HUES64 (cell line): ENCODE data around the gene OSGEP.

ENCODE experiments used
- H3K27ac ChIP-seq: 2 replicates; pipeline ENCODE4 v1.7.0; 2013; ENCODE audit warnings: low read depth, low read length, inconsistent platforms
- H3K27me3 ChIP-seq: 2 replicates; pipeline ENCODE4 v1.6.1; 2013; ENCODE audit warnings: mild to moderate bottlenecking, low read length; ENCODE audit not compliant: insufficient read depth
- H3K36me3 ChIP-seq: 2 replicates; pipeline ENCODE4 v1.6.1; 2013; ENCODE audit warnings: mild to moderate bottlenecking, low read length; ENCODE audit not compliant: insufficient read depth
- H3K4me1 ChIP-seq: 2 replicates; pipeline ENCODE4 v1.6.1; 2013; ENCODE audit warnings: mild to moderate bottlenecking, low read length, moderate library complexity; ENCODE audit not compliant: insufficient read depth
- H3K4me3 ChIP-seq: 2 replicates; pipeline ENCODE4 v1.5.1; 2013; ENCODE audit warnings: mild to moderate bottlenecking, low read length, moderate library complexity
- H3K9ac ChIP-seq: 2 replicates; pipeline ENCODE4 v1.6.1; 2013; ENCODE audit warnings: mild to moderate bottlenecking, low read depth, low read length
- H3K9me3 ChIP-seq: 2 replicates; pipeline ENCODE4 v1.6.1; 2013; ENCODE audit warnings: low read depth, low read length; ENCODE audit not compliant: insufficient read depth
- WGBS: fragments of 150-250, 120-280 bp; methylation state at CpG from one replicate; pipeline ENCODE4 v1.1.7; 2013; ENCODE audit warnings: missing lambda C conversion rate; 5-methylcytosine and 5-hydroxymethylcytosine counted together

Gene OSGEP

DNA sequence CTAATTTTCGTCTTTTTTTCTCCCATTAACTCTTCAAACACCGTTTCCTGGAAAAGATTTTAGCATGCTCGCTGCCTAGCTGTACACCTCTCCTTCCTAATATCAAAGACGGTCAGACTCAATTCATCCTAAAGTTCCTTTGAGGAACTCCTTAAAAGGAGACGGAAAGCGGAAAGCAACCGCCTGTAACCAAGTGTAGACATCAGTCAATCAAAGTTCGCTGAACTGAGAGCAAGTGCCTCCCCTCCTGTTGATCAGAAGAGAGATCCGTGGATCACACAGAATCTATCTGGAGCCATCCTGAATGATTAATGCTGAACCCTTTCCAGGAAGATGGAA lies 40.9 kb downstream of the OSGEP start:
- Histone ChIP-seq H3K27me3 (no peaks in the 10 kb centered on the region), H3K4me1 (peaks cover 13% of the 10 kb centered on the region), H3K27ac (no peak overlapping the region), H3K9ac (peak overlapping the region; percentile 84), H3K4me3 (peak overlapping the region; percentile 82), H3K36me3 (no peaks in the 10 kb centered on the region), H3K9me3 (no peaks in the 10 kb centered on the region)
- 4% methylated on average over 9 of the region's 9 CpGs for WGBS

DNA sequence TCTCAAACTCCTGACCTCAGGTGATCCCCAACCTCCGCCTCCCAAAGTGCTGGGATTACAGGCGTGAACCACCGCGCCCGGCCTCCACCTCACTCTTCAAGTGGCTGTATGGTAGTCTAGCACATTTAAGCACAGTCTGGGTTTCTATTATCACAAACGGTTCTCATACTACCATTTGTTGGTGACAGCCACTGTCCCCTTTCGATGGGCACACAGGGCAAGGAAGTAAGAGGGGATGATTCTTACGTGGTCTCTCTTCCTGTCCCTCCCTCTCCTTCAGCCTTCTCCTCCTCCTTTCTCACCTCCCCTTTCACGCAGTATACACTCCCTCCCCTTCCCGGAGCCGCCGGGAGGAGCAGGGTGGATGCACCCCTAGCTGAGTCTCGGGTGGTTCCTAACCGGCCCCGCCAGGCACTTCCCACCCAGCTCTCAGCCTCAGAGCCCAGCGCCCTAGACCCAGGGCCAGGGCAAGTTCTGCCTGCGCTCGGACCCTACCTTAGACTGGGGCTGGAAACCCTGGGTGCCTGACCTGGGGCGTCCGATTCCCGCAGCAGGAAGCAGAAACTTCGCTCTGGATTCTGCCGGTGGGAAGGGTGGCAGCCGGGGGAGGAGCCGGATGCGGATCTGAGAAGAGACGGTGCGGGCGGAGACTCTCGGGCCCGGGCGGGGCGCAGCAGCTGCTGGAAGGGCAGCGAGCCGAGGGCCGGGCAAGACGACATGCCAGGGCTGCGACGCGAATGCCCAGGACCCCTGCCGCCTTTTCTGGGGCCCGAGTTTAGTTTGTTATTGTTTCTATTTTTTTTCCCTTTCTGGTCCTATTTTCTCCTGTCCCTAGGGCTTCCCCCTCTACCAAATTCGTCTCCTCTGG lies 41.5 kb downstream of the OSGEP start, which contains the start of gene TEP1:
TEP1 (minus strand) TSS at position 626 of the 868 bp plus-strand sequence. CDS start 5,062 bp downstream, outside the sequence.
- Histone ChIP-seq H3K9me3 (no peaks in the 10 kb centered on the region), H3K4me3 (peak within 1 kb of the TSS; percentile 82), H3K27ac (peak within 1 kb of the TSS; percentile 87), H3K36me3 (peaks cover 4% of the 10 kb centered on the region), H3K4me1 (peaks cover 13% of the 10 kb centered on the region), H3K9ac (peak within 1 kb of the TSS; percentile 84), H3K27me3 (no peaks in the 10 kb centered on the region)
- WGBS, result under 1% methylated on average over 40 of the region's 43 CpGs

DNA sequence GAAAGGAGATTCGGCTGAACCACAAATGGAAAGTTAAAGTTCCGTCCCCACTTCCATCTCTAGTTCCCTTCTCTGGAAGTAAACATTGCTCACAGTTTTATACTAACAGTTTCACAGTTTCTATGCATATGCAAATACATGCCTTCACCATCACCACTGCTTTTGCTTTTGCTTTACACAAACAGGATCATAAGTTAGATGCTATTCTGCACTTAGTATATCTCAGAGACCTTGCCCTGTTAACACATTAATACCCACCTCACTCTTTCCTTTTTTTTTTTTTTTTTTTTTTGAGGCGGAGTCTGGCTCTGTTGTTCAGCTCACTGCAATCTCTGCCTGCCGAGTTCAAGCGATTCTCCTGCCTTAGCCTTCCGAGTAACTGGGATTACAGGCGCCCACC lies 42.2 kb downstream of the OSGEP start:
- H3K4me1 ChIP-seq, result peaks cover 13% of the 10 kb centered on the region
- WGBS, result 13% methylated on average over 7 of the region's 7 CpGs

DNA sequence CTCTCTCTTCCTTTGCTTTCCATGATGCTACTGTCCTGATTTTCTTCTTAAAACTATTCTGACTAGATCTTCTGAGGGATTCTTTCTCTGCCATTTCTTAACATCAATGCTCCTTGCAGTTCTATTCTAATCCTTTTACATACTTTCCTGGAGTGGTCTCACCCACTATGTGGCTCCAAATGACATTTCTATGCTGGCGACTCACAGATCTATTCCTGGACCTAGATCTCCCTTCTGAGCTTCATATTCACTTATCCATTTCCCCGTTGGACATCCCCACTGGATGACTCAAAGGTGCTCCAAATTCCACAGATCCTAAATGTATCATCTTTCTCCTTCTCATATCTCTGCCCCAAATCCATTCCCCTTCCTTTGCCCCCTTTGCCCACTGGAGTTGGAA lies 45.4 kb downstream of the OSGEP start:
- WGBS, result 92% methylated on average over 2 of the region's 2 CpGs

More for the DNA sequence above, 42.2 kb downstream of the OSGEP start:
- Histone ChIP-seq H3K36me3 (peaks cover 11% of the 10 kb centered on the region), H3K27ac (no peak overlapping the region), H3K4me3 (peak overlapping the region; percentile 82), H3K27me3 (no peaks in the 10 kb centered on the region), H3K9ac (peak overlapping the region; percentile 84; the same call in 1 of the 2 replicates), H3K9me3 (no peaks in the 10 kb centered on the region)

GRCh38 chr14:20403521-20403920 lies 51.1 kb downstream of the OSGEP start:
- Histone ChIP-seq H3K36me3 (peaks cover 76% of the 10 kb centered on the region), H3K9ac (no peak overlapping the region), H3K27ac (no peak overlapping the region), H3K4me1 (no peaks in the 10 kb centered on the region), H3K4me3 (no peak overlapping the region), H3K27me3 (no peaks in the 10 kb centered on the region), H3K9me3 (no peaks in the 10 kb centered on the region)
- 96% methylated on average over 11 of the region's 11 CpGs for WGBS

More for the DNA sequence above, 45.4 kb downstream of the OSGEP start:
- Histone ChIP-seq H3K27me3 (no peaks in the 10 kb centered on the region), H3K9me3 (no peaks in the 10 kb centered on the region), H3K36me3 (peaks cover 38% of the 10 kb centered on the region), H3K4me3 (no peak overlapping the region), H3K4me1 (peaks cover 9% of the 10 kb centered on the region; the same call in 1 of the 2 replicates), H3K27ac (no peak overlapping the region), H3K9ac (no peak overlapping the region)

- no peak overlapping the region for H3K9ac ChIP-seq
- H3K4me3 ChIP-seq, result no peak overlapping the region
- H3K27me3 ChIP-seq, result no peaks in the 10 kb centered on the region
- peaks cover 70% of the 10 kb centered on the region for H3K36me3 ChIP-seq
- WGBS, result 95% methylated on average over 10 of the region's 10 CpGs
- H3K4me1 ChIP-seq, result no peaks in the 10 kb centered on the region
- H3K27ac ChIP-seq, result no peak overlapping the region
- no peaks in the 10 kb centered on the region for H3K9me3 ChIP-seq
These were observed 53.5 kb downstream of the OSGEP start for GRCh38 chr14:20400965-20401593.

GRCh38 chr14:20400589-20400964 lies 54.0 kb downstream of the OSGEP start:
- no CpG with 5 or more reads among the region's 1 CpG for WGBS

GRCh38 chr14:20397511-20397910 lies 57.1 kb downstream of the OSGEP start:
- Histone ChIP-seq H3K4me1 (no peaks in the 10 kb centered on the region), H3K4me3 (no peak overlapping the region), H3K36me3 (peaks cover 68% of the 10 kb centered on the region), H3K9ac (no peak overlapping the region), H3K27ac (no peak overlapping the region), H3K27me3 (no peaks in the 10 kb centered on the region), H3K9me3 (no peaks in the 10 kb centered on the region)
- 92% methylated on average over 2 of the region's 3 CpGs for WGBS

More at GRCh38 chr14:20400589-20400964, 54.0 kb downstream of the OSGEP start:
- Histone ChIP-seq H3K27ac (no peak overlapping the region), H3K36me3 (peaks cover 73% of the 10 kb centered on the region), H3K9ac (no peak overlapping the region), H3K4me3 (no peak overlapping the region), H3K27me3 (no peaks in the 10 kb centered on the region), H3K4me1 (no peaks in the 10 kb centered on the region), H3K9me3 (no peaks in the 10 kb centered on the region)
